ENCODE results near the gene AGMO. TPM values are rescaled to one million over a fixed set of nuclear protein-coding genes. Genes with fewer than 3 reads are reported as not detected.

The AGMO gene
- total and polyA plus RNA-seq, 2 experiments from 2014 or later, result 0.42 to 0.55 TPM

- H3K27me3 Mint-ChIP-seq (ENCODE audit: insufficient read depth, low read depth, poor library complexity), result no peaks in the 10 kb centered on the region
- no peak for TF ChIP-seq EZH2phosphoT487 (IDR thresholded peaks at IDR 0.05; ENCODE audit: unreplicated experiment)
- no peak for TF ChIP-seq CTCF (conservative IDR thresholded peaks at IDR 0.05; ENCODE audit: low read depth in 2 of 2)
- no peak for TF ChIP-seq REST (IDR thresholded peaks at IDR 0.05; ENCODE audit: unreplicated experiment)
- no peak for TF ChIP-seq EZH2 (IDR thresholded peaks at IDR 0.05; ENCODE audit: low read depth, unreplicated experiment)
- TF ChIP-seq ETS1 (IDR thresholded peaks at IDR 0.05), result no peak
- TF ChIP-seq POLR2AphosphoS5 (IDR thresholded peaks at IDR 0.05; ENCODE audit: low read depth), result no peak
- H3K4me1 ChIP-seq (ENCODE audit: insufficient read depth), result no peaks in the 10 kb centered on the region
- no peaks in the 10 kb centered on the region for H3F3A ChIP-seq (replicated peaks; ENCODE audit: low read depth)
- no peaks in the 10 kb centered on the region for H4K20me1 ChIP-seq (replicated peaks; ENCODE audit: insufficient read depth)
- no peaks in the 10 kb centered on the region for H3K36me3 ChIP-seq (ENCODE audit: insufficient read depth)
- H3K4me3 Mint-ChIP-seq, result no peak overlapping the region
- H3K79me2 ChIP-seq (replicated peaks; ENCODE audit: insufficient read depth), result no peaks in the 10 kb centered on the region
- no peak overlapping the region for H3K27ac ChIP-seq (ENCODE audit: low read depth)
- DNase-seq (ENCODE audit: low spot score), result no peak
- H3K27me3 ChIP-seq (ENCODE audit: insufficient read depth), result no peaks in the 10 kb centered on the region
- peaks cover 4% of the 10 kb centered on the region; the same call in 2 of the 3 replicates for H3K9me3 Mint-ChIP-seq
- H3K36me3 Mint-ChIP-seq (ENCODE audit: low read depth), result peaks cover 8% of the 10 kb centered on the region; the same call in 1 of the 3 replicates
- ATAC-seq, result no peak
- no peak overlapping the region for H3K27ac Mint-ChIP-seq
- H3K9me2 ChIP-seq (ENCODE audit: insufficient read depth), result peaks cover 9% of the 10 kb centered on the region; the same call in 1 of the 2 replicates
- peaks cover 3% of the 10 kb centered on the region for H3K4me1 Mint-ChIP-seq
- no peak overlapping the region for H2AFZ ChIP-seq
- H3K4me2 ChIP-seq, result no peak overlapping the region
- no peak overlapping the region for H3K4me3 ChIP-seq
Measured at GRCh38 chr7:15175152-15175551, 386.7 kb downstream of the AGMO start.

GRCh38 chr7:15174485-15174884, 387.3 kb downstream of the AGMO start:
- no peak overlapping the region for H3K4me2 ChIP-seq
- no peaks in the 10 kb centered on the region for H3K27me3 ChIP-seq (ENCODE audit: insufficient read depth)
- DNase-seq (ENCODE audit: low spot score) (no peak), ATAC-seq (no peak)
- no peak overlapping the region for H3K4me3 Mint-ChIP-seq
- no peaks in the 10 kb centered on the region for H3K4me1 ChIP-seq (ENCODE audit: insufficient read depth)
- no peaks in the 10 kb centered on the region for H3K36me3 ChIP-seq (ENCODE audit: insufficient read depth)
- no peaks in the 10 kb centered on the region for H4K20me1 ChIP-seq (replicated peaks; ENCODE audit: insufficient read depth)
- H3K9me3 Mint-ChIP-seq, result peaks cover 4% of the 10 kb centered on the region; the same call in 2 of the 3 replicates
- H2AFZ ChIP-seq, result no peak overlapping the region
- no peaks in the 10 kb centered on the region for H3K27me3 Mint-ChIP-seq (ENCODE audit: insufficient read depth, low read depth, poor library complexity)
- no peaks in the 10 kb centered on the region for H3K79me2 ChIP-seq (replicated peaks; ENCODE audit: insufficient read depth)
- no peaks in the 10 kb centered on the region for H3F3A ChIP-seq (replicated peaks; ENCODE audit: low read depth)
- no peaks in the 10 kb centered on the region; the same call in 2 of the 3 replicates for H3K4me1 Mint-ChIP-seq
- no peak overlapping the region for H3K27ac Mint-ChIP-seq
- H3K9me2 ChIP-seq (ENCODE audit: insufficient read depth), result peaks cover 6% of the 10 kb centered on the region; the same call in 1 of the 2 replicates
- H3K36me3 Mint-ChIP-seq (ENCODE audit: low read depth), result peaks cover 5% of the 10 kb centered on the region; the same call in 1 of the 3 replicates
- H3K4me3 ChIP-seq, result no peak overlapping the region
- H3K27ac ChIP-seq (ENCODE audit: low read depth), result no peak overlapping the region
- no peak for TF ChIP-seq EZH2phosphoT487 (IDR thresholded peaks at IDR 0.05; ENCODE audit: unreplicated experiment)
- no peak for TF ChIP-seq CREB1 (CRISPR knock-in tag; IDR thresholded peaks at IDR 0.05; ENCODE audit: low read depth)
- no peak for TF ChIP-seq STAT1 (IDR thresholded peaks at IDR 0.05; ENCODE audit: unreplicated experiment)
- no peak for TF ChIP-seq CTCF (conservative IDR thresholded peaks at IDR 0.05; ENCODE audit: low read depth in 2 of 2)
- TF ChIP-seq POLR2AphosphoS5 (IDR thresholded peaks at IDR 0.05; ENCODE audit: low read depth), result no peak
- TF ChIP-seq ZNF114 (CRISPR knock-in tag; IDR thresholded peaks at IDR 0.05), result no peak
- no peak for TF ChIP-seq ZNF331 (CRISPR knock-in tag; IDR thresholded peaks at IDR 0.05; ENCODE audit: low read depth)
- TF ChIP-seq NANOG (IDR thresholded peaks at IDR 0.05; ENCODE audit: borderline replicate concordance), result no peak
